Erythroblast (primary cell): ENCODE measurements around the gene TMA7.

Experiments
- GATA1 ChIP-seq: IDR thresholded peaks from 2 replicates; pipeline ENCODE4 v1.6.1; 2011; ENCODE audit warnings: low read depth, mild to moderate bottlenecking, control low read depth, low read length, moderate library complexity
- POLR2A ChIP-seq: IDR thresholded peaks from 2 replicates; pipeline ENCODE4 v1.6.1; 2011; ENCODE audit warnings: mild to moderate bottlenecking, low read length

GRCh38 chr3:48420561-48420960, 19.5 kb upstream of the TMA7 start:
- TF ChIP-seq POLR2A (no peak), GATA1 (no peak)
